ENCODE measurements around the gene ETFA. TPM values are rescaled to one million over a fixed set of nuclear protein-coding genes. Genes with fewer than 3 reads are reported as not detected.
"Not testable (repeated sequence)": the region's sequence is repeated elsewhere in the genome, so short reads cannot be mapped to it uniquely, and the experiment has no call there.

ETFA gene
- total RNA-seq, 1 donor from 2014 or later, result 511 TPM

GRCh38 chr15:76324066-76324465, 12.8 kb upstream of the ETFA start:
- intact Hi-C loops (cut with micrococcal nuclease), result no loop called here
- Histone ChIP-seq H3K27me3 (ENCODE audit: low read depth) (peaks cover 58% of the 10 kb centered on the region), H3K27ac (replicated peaks) (no peak overlapping the region), H3K4me3 (no peak overlapping the region), H3K36me3 (no peaks in the 10 kb centered on the region), H3K4me1 (peaks cover 13% of the 10 kb centered on the region), H3K9me3 (replicated peaks) (no peaks in the 10 kb centered on the region)
- no peak for DNase-seq
- no peak for TF ChIP-seq CTCF (IDR thresholded peaks at IDR 0.05; ENCODE audit: borderline replicate concordance)

- Histone ChIP-seq H3K27ac (replicated peaks) (no peak overlapping the region), H3K4me1 (no peaks in the 10 kb centered on the region), H3K4me3 (no peak overlapping the region), H3K9me3 (replicated peaks) (no peaks in the 10 kb centered on the region), H3K36me3 (no peaks in the 10 kb centered on the region), H3K27me3 (ENCODE audit: low read depth) (peaks cover 54% of the 10 kb centered on the region)
- no peak for DNase-seq
- intact Hi-C loops (cut with micrococcal nuclease), result no loop called here
- TF ChIP-seq CTCF (IDR thresholded peaks at IDR 0.05; ENCODE audit: borderline replicate concordance), result no peak
Measured at GRCh38 chr15:76321602-76322001, 10.3 kb upstream of the ETFA start.

- Histone ChIP-seq H3K4me1 (no peaks in the 10 kb centered on the region), H3K27me3 (ENCODE audit: low read depth) (peaks cover 49% of the 10 kb centered on the region), H3K27ac (replicated peaks) (no peak overlapping the region), H3K36me3 (no peaks in the 10 kb centered on the region), H3K4me3 (no peak overlapping the region), H3K9me3 (replicated peaks) (no peaks in the 10 kb centered on the region)
- no peak for TF ChIP-seq CTCF (IDR thresholded peaks at IDR 0.05; ENCODE audit: borderline replicate concordance)
- intact Hi-C loops (cut with micrococcal nuclease), result no loop called here
- no peak for DNase-seq
Measured at GRCh38 chr15:76321171-76321570, 9.9 kb upstream of the ETFA start.

DNA sequence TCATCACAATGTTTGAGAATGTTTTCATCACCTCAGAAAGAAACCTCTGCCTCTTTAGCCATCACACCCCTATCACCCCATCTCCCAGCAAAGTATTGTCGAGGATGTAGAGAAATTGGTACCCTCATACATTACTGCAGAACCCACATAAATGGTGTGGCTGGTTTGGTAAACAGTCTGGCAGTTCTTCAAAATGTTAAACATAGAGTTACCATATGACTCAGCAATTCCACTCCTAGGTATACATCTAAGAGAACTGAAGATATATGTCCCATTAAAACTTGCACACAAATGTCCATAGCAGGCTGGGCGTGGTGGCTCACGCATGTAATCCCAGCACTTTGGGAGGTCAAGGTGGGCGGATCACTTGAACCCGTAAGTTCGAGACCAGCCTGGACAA, 8.7 kb upstream of the ETFA start:
- DNase-seq, result no peak
- Histone ChIP-seq H3K36me3 (no peaks in the 10 kb centered on the region), H3K9me3 (replicated peaks) (no peaks in the 10 kb centered on the region), H3K4me3 (no peak overlapping the region), H3K27ac (replicated peaks) (no peak overlapping the region), H3K27me3 (ENCODE audit: low read depth) (peaks cover 41% of the 10 kb centered on the region), H3K4me1 (no peaks in the 10 kb centered on the region)
- no peak for TF ChIP-seq CTCF (IDR thresholded peaks at IDR 0.05; ENCODE audit: borderline replicate concordance)
- intact Hi-C loops (cut with micrococcal nuclease), result no loop called here

DNA sequence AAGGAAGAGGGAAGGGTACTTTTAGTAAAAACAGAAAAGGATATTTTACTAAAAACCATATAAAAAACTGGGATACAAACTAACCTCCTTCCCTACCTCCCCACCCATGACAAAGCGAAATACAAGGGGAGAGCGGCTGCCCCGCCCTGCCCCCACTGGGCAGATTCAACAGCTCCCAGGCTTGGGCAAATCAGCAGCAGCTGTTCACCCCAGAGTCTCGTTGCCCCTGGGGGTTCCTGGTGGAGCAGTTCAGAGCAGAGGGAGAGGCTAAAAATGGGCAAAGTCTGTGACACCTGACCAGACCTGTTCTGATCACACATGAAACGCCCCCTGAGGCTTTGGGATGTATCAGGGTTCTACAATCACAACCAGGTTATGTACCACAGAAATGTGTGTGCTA, 2.5 kb upstream of the ETFA start:
- intact Hi-C loops (cut with micrococcal nuclease), result no loop called here
- H3K9me3 ChIP-seq (replicated peaks), result no peaks in the 10 kb centered on the region
- peaks cover 41% of the 10 kb centered on the region for H3K4me1 ChIP-seq
- TF ChIP-seq CTCF (IDR thresholded peaks at IDR 0.05; ENCODE audit: borderline replicate concordance), result no peak
- no peaks in the 10 kb centered on the region for H3K36me3 ChIP-seq
- no peaks in the 10 kb centered on the region for H3K27me3 ChIP-seq (ENCODE audit: low read depth)
- DNase-seq, result no peak
- H3K4me3 ChIP-seq, result no peak overlapping the region
- no peak overlapping the region for H3K27ac ChIP-seq (replicated peaks)

DNA sequence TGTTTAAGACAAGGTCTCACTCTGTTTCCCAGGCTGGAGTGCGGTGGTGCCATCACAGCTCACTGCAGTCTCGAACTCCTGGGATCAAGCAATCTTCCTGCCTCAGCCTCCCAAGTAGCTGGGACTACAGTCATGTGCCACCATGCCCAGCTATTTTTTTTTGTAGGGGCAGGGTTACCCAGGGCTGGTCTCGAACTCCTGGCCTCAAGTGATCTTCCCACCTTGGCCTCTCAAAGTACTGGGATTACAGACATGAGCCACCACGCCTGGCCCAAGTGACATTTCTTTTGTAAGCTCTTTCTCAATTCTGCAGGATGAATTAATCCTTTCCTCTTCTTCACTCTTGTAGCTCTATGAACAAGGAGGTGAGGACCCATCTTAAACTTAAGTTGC, 1.9 kb upstream of the ETFA start:
- intact Hi-C loops (cut with micrococcal nuclease); H3K36me3 ChIP-seq; DNase-seq; H3K9me3 ChIP-seq (replicated peaks); H3K27me3 ChIP-seq (ENCODE audit: low read depth); H3K4me3 ChIP-seq: not testable (repeated sequence)
- H3K27ac ChIP-seq (replicated peaks), result peak overlapping the region; percentile 92
- peaks cover 47% of the 10 kb centered on the region for H3K4me1 ChIP-seq

All from left ventricle myocardium inferior (tissue), 1 donor.